Neuron (in vitro differentiated cells): Measurements from ENCODE around the gene ATP8A2.

ENCODE experiments used
- H2AFZ ChIP-seq: one replicate; pipeline ENCODE4 v1.6.1; 2013; ENCODE audit warnings: low read depth, mild to moderate bottlenecking, inconsistent platforms, low read length, moderate library complexity
- H3K27me3 ChIP-seq: one replicate; pipeline ENCODE4 v1.6.1; 2013; ENCODE audit warnings: low read length; ENCODE audit not compliant: insufficient read depth
- H3K36me3 ChIP-seq: one replicate; pipeline ENCODE4 v1.6.1; 2013; ENCODE audit warnings: low read length; ENCODE audit not compliant: insufficient read depth
- H3K4me1 ChIP-seq: one replicate; pipeline ENCODE4 v1.6.1; 2013; ENCODE audit warnings: low read length; ENCODE audit not compliant: insufficient read depth
- H3K4me3 ChIP-seq: 2 replicates; pipeline ENCODE4 v1.5.1; 2013; ENCODE audit warnings: mild to moderate bottlenecking, low read length, moderate library complexity
- H3K9me3 ChIP-seq: one replicate; pipeline ENCODE4 v1.6.1; 2013; ENCODE audit warnings: low read length

Gene ATP8A2

GRCh38 chr13:25827831-25828465, 456.2 kb downstream of the ATP8A2 start:
- Histone ChIP-seq H3K9me3 (no peaks in the 10 kb centered on the region), H3K27me3 (no peaks in the 10 kb centered on the region), H3K4me3 (no peak overlapping the region), H3K36me3 (no peaks in the 10 kb centered on the region), H2AFZ (no peak overlapping the region), H3K4me1 (no peaks in the 10 kb centered on the region)

- no peak overlapping the region for H3K4me3 ChIP-seq
Measured at GRCh38 chr13:25833761-25834160, 462.0 kb downstream of the ATP8A2 start.

GRCh38 chr13:25836574-25837336, 465.0 kb downstream of the ATP8A2 start:
- H2AFZ ChIP-seq, result no peak overlapping the region
- no peaks in the 10 kb centered on the region for H3K36me3 ChIP-seq
- no peaks in the 10 kb centered on the region for H3K9me3 ChIP-seq
- no peaks in the 10 kb centered on the region for H3K4me1 ChIP-seq
- no peak overlapping the region for H3K4me3 ChIP-seq
- no peaks in the 10 kb centered on the region for H3K27me3 ChIP-seq

More at GRCh38 chr13:25833761-25834160, 462.0 kb downstream of the ATP8A2 start:
- Histone ChIP-seq H3K36me3 (no peaks in the 10 kb centered on the region), H2AFZ (no peak overlapping the region), H3K27me3 (no peaks in the 10 kb centered on the region), H3K4me1 (no peaks in the 10 kb centered on the region), H3K9me3 (no peaks in the 10 kb centered on the region)

- Histone ChIP-seq H3K4me1 (no peaks in the 10 kb centered on the region), H3K36me3 (no peaks in the 10 kb centered on the region), H3K4me3 (no peak overlapping the region), H2AFZ (no peak overlapping the region), H3K27me3 (no peaks in the 10 kb centered on the region), H3K9me3 (no peaks in the 10 kb centered on the region)
Measured at GRCh38 chr13:25839371-25839770, 467.6 kb downstream of the ATP8A2 start.

GRCh38 chr13:25840261-25840660, 468.5 kb downstream of the ATP8A2 start:
- Histone ChIP-seq H3K36me3 (no peaks in the 10 kb centered on the region), H3K9me3 (no peaks in the 10 kb centered on the region), H3K4me1 (no peaks in the 10 kb centered on the region), H3K27me3 (no peaks in the 10 kb centered on the region), H2AFZ (no peak overlapping the region), H3K4me3 (no peak overlapping the region)

- no peaks in the 10 kb centered on the region for H3K9me3 ChIP-seq
- H3K4me3 ChIP-seq, result no peak overlapping the region
- no peaks in the 10 kb centered on the region for H3K27me3 ChIP-seq
- no peaks in the 10 kb centered on the region for H3K4me1 ChIP-seq
- H3K36me3 ChIP-seq, result no peaks in the 10 kb centered on the region
- no peak overlapping the region for H2AFZ ChIP-seq
Measured at GRCh38 chr13:25840931-25841330, 469.2 kb downstream of the ATP8A2 start.

GRCh38 chr13:25843692-25844091, 471.9 kb downstream of the ATP8A2 start:
- H3K9me3 ChIP-seq, result no peaks in the 10 kb centered on the region
- H3K27me3 ChIP-seq, result no peaks in the 10 kb centered on the region
- H3K4me3 ChIP-seq, result no peak overlapping the region
- H3K4me1 ChIP-seq, result no peaks in the 10 kb centered on the region
- no peaks in the 10 kb centered on the region for H3K36me3 ChIP-seq
- H2AFZ ChIP-seq, result no peak overlapping the region

GRCh38 chr13:25844559-25845434, 473.0 kb downstream of the ATP8A2 start:
- no peak overlapping the region for H3K4me3 ChIP-seq
- H3K27me3 ChIP-seq, result no peaks in the 10 kb centered on the region

GRCh38 chr13:25846222-25846984, 474.6 kb downstream of the ATP8A2 start:
- Histone ChIP-seq H3K9me3 (no peaks in the 10 kb centered on the region), H3K4me1 (no peaks in the 10 kb centered on the region), H3K36me3 (no peaks in the 10 kb centered on the region), H3K4me3 (no peak overlapping the region), H3K27me3 (no peaks in the 10 kb centered on the region), H2AFZ (no peak overlapping the region)

More at GRCh38 chr13:25844559-25845434, 473.0 kb downstream of the ATP8A2 start:
- H2AFZ ChIP-seq, result no peak overlapping the region
- no peaks in the 10 kb centered on the region for H3K9me3 ChIP-seq
- no peaks in the 10 kb centered on the region for H3K4me1 ChIP-seq
- no peaks in the 10 kb centered on the region for H3K36me3 ChIP-seq

- no peak overlapping the region for H3K4me3 ChIP-seq
- no peaks in the 10 kb centered on the region for H3K36me3 ChIP-seq
Measured at GRCh38 chr13:25847145-25847544, 475.4 kb downstream of the ATP8A2 start.

GRCh38 chr13:25847635-25848626, 476.2 kb downstream of the ATP8A2 start:
- Histone ChIP-seq H3K9me3 (no peaks in the 10 kb centered on the region), H3K4me1 (no peaks in the 10 kb centered on the region), H2AFZ (no peak overlapping the region), H3K4me3 (no peak overlapping the region), H3K36me3 (no peaks in the 10 kb centered on the region), H3K27me3 (no peaks in the 10 kb centered on the region)

More at GRCh38 chr13:25847145-25847544, 475.4 kb downstream of the ATP8A2 start:
- Histone ChIP-seq H3K4me1 (no peaks in the 10 kb centered on the region), H3K27me3 (no peaks in the 10 kb centered on the region), H2AFZ (no peak overlapping the region), H3K9me3 (no peaks in the 10 kb centered on the region)
